GOT3 (cell line): ENCODE measurements around the gene EYS.

ENCODE experiments used
- DNase-seq: peaks from one replicate; lab custom pipeline; 2025; ENCODE audit warnings: mixed read lengths; lab: John Stamatoyannopoulos, UW

Gene EYS

GRCh38 chr6:64238071-64238470 lies 1469.0 kb downstream of the EYS start:
- DNase-seq = no peak

- no peak for DNase-seq
Observed at GRCh38 chr6:64233746-64234145, 1473.3 kb downstream of the EYS start.

DNA sequence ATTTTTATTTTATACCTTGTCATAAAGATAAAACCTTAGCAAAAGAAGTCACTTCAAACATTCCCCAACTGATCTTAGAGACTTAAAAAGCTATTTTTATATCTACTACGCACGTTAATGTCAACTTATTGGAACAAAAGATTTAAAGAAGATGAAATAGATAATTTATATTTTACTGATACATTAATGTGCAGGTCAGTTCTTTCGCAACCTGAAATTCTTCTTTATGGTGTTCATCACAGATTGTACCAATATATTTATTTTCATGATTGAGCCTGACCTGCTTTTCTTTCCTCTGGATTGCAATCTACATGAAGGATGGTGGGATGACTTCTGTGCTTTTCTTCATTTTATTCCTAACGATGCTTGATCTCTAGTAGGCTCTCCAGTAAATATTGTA lies 1475.1 kb downstream of the EYS start:
- DNase-seq = no peak

- DNase-seq = no peak
Observed at GRCh38 chr6:64230530-64230929, 1476.5 kb downstream of the EYS start.

- DNase-seq = no peak
Observed at GRCh38 chr6:64227863-64228262, 1479.2 kb downstream of the EYS start.

GRCh38 chr6:64225503-64225902 lies 1481.5 kb downstream of the EYS start:
- DNase-seq = no peak

GRCh38 chr6:64224819-64225218 lies 1482.2 kb downstream of the EYS start:
- DNase-seq = no peak

- DNase-seq = no peak
Observed at GRCh38 chr6:64221776-64222175, 1485.2 kb downstream of the EYS start.

DNA sequence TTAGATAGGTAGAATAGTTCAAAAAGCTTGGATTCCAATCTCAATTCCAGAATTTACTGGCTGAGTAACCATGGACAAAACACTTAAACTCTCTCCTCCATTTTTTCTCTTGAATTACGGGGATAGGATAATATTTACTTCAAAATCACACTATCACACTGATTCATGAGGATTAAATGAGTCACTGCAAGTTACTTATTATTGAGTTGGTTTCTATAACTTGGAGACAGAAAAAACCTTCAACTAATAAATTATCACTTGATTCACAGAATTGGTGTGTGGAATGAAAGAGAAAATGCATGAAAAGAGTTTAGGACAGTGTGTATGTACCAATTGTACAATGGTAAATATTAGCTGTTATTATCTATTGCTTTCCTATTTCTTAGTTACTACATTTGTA lies 1486.2 kb downstream of the EYS start:
- DNase-seq = no peak

- no peak for DNase-seq
Observed at GRCh38 chr6:64217721-64218620, 1489.1 kb downstream of the EYS start.

DNA sequence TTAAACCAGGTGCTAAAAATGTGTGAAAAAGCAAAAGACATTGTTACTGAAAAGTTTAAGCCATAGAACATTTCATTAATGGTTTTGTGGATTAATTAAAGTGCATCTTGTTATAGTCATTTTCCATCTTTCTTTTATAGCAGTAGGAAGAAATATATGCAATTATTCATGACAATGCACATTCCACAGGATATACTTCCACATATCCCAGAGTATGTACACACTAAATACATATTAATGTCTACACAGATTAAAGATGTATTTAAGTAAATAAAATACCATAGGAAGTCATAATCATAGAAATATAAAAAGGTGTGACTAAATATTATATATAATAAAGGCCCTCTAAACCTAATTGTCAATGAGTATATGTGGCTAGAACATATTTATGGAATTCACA lies 1492.7 kb downstream of the EYS start:
- DNase-seq = no peak

DNA sequence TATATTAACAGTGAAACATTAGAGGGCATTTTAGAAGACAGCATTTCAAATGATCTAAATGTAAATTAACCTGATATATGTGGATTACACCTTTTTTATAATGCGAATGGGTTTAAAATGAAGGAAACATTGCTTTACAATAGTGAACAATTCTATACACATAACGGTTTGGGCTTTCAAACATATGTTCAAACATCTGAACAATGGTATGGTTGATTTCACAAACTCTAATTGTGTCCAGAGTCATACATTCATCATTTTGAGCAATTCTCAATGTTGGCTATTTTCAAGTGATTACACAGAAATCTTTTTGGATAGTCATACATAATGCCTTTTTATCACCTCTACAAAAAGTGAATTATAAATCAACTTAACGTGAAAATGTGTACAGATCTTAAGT lies 1493.3 kb downstream of the EYS start:
- DNase-seq = no peak

DNA sequence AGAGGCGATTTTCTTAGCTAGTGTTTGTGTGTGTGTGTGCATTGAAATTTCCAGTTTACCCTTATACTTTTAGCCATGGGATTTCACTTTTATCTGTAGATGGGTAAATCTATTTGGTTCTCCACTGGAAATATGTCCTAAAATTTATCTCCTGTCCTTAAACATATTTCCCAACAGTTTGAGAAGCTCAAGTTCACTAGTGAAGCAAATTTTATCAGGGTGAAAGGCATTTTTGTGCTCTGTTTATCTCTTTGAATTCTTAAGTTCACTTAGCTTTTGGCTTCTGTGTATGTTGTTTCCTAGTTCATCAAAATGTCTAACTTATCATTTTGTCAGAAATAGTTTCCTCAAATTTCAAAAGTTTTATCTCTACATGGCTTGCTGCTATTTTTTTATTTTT lies 1509.8 kb downstream of the EYS start:
- no peak for DNase-seq

- DNase-seq = no peak
Observed at GRCh38 chr6:64186592-64186991, 1520.4 kb downstream of the EYS start.

- DNase-seq = no peak
Observed at GRCh38 chr6:64185621-64186020, 1521.4 kb downstream of the EYS start.

- no peak for DNase-seq
Observed at GRCh38 chr6:64175296-64175695, 1531.7 kb downstream of the EYS start.

DNA sequence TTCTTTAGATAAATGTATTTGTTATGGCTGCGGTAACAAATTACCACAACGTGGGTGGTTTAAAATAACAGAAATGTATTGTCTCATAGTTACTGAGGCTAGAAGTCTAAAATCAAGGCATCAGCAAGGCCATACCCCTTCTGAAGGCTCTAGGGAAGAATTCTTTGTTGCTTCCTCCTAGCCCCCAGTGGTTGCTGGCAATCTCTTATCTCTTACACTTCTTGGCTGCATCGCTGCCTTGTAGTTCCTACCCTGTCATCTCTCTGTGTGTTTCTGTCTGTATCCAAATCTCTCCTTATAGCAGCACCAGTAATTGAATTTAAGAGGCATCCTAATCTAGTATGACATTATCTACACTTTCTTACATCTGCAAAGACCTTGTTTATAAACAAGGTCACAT lies 1536.7 kb downstream of the EYS start:
- no peak for DNase-seq

DNA sequence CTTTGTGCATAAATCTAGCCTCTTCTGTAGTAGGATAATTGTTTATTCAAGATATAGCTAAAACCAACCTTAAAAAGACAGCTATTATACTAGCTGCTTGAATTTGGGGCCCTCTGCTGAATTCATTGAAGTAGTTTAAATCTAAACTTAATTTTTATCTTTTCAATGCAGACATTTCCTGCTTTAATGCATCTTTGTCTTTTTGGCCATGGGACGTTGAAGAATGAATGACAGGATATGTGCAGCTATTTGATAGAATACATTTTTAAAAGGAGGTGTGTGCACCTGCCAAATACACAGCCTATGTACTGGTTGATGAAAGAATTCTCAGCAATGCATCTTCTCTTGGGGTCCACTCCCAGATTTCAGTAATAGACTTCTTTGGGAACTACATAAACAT lies 1546.5 kb downstream of the EYS start:
- DNase-seq = no peak

GRCh38 chr6:64155063-64155462 lies 1552.0 kb downstream of the EYS start:
- DNase-seq = no peak

GRCh38 chr6:64146876-64147275 lies 1560.2 kb downstream of the EYS start:
- DNase-seq = no peak

DNA sequence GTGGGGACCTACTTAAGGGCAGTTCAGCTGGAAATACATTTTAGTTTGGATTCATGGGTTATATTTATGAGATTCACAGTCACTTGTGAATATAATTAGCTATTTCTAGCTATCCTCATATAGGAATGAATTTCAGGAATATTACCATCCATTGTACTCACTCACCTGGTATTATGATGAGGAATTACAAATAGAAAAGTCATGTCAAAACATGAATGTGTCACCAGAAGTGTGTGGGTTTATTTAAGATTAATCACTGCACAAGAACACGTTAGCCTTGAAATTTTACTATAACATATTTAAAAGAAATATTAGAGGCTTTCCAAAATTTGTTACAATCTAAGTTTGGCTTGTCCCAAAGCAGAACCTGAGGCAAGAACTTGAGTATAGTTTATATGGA lies 1560.9 kb downstream of the EYS start:
- no peak for DNase-seq

GRCh38 chr6:64145658-64146057 lies 1561.4 kb downstream of the EYS start:
- no peak for DNase-seq

GRCh38 chr6:64143101-64143500 lies 1563.9 kb downstream of the EYS start:
- DNase-seq = no peak

DNA sequence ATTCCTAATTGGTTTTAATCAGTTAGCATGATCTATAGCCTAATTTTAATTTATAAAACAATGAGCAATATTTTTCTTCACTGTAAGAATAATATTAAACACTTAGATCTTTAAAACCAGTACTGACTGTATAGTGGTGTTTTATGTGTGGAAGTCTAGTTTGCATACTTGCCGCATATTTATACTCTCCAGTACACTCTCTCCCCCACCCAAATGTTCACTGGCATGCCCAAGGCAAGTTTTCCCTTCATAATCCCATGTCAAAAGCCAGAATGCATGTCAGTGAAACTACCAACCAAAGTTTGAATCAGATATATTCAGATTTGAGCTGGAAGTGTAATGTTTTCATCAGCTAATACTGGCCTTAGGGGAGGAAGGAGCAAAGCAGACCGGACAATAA lies 1565.3 kb downstream of the EYS start:
- no peak for DNase-seq
